ENCODE measurements around the gene PTPRN2.

GRCh38 chr7:157739650-157740049 is 848.0 kb downstream of the PTPRN2 start:
- no peak for TF ChIP-seq EZH2 (IDR thresholded peaks at IDR 0.05; ENCODE audit: borderline replicate concordance, low read length)
- no peak for TF ChIP-seq CTCF (conservative IDR thresholded peaks at IDR 0.05 in 1 of 2, IDR thresholded peaks at IDR 0.05 in 1 of 2; ENCODE audit: extremely low read depth in 1 of 2, insufficient read depth in 1 of 2, low read depth in 1 of 2, low read length in 2 of 2)

Measured in mammary epithelial cell (primary cell).